Transverse colon (tissue), 4 donors: ENCODE results near the gene TRAM2. TPM values are rescaled to one million over a fixed set of nuclear protein-coding genes. Genes with fewer than 3 reads are reported as not detected.
A peak's percentile ranks its signal among the peaks of the same experiment; 100 is the strongest.

Experiments
- DNase-seq: peaks from one replicate; pipeline ENCODE4 v3.0.0-alpha.2; 2019
- H3K27ac ChIP-seq, 4 donors: fragments of 200-600 bp; sonication (generic); 2 replicates each; pipeline ENCODE4 v1.5.1; 2016 to 2018; ENCODE audit warnings: inconsistent platforms in 4 of 4
- H3K27me3 ChIP-seq: fragments of 200-600 bp; sonication (generic); 2 replicates; pipeline ENCODE4 v1.5.1; 2017; ENCODE audit warnings: inconsistent platforms
- H3K36me3 ChIP-seq, 4 donors: fragments of 200-600 bp; sonication (generic); 2 replicates each; pipeline ENCODE4 v1.5.1; 2017 to 2019; ENCODE audit warnings: inconsistent platforms in 4 of 4
- H3K4me1 ChIP-seq, 4 donors: fragments of 200-600 bp; sonication (generic); 2 replicates each; pipeline ENCODE4 v1.5.1; 2017 to 2020; ENCODE audit warnings: inconsistent platforms in 4 of 4
- H3K4me3 ChIP-seq, 4 donors: fragments of 200-600 bp; sonication (generic); 1 replicate in 1 of 4; 2 replicates in 3 of 4; pipeline versions ENCODE4 v1.5.1 to v1.6.1; 2017 to 2019; ENCODE audit warnings: inconsistent platforms in 4 of 4
- H3K9me3 ChIP-seq, 2 donors: fragments of 200-600 bp; sonication (generic); 2 replicates each; pipeline ENCODE4 v1.5.1; 2017 to 2019; ENCODE audit warnings: inconsistent platforms in 2 of 2
- EP300 ChIP-seq: sonication (generic); formaldehyde crosslinking; IDR thresholded peaks from one replicate; pipeline ENCODE4 v1.6.1; 2017; ENCODE audit warnings: antibody characterized with exemption, low read depth
- POLR2A ChIP-seq: fragments of 450-650 bp; IDR thresholded peaks from one replicate; pipeline ENCODE4 v1.6.1; 2016; ENCODE audit warnings: antibody characterized with exemption, mild to moderate bottlenecking, moderate library complexity
- POLR2AphosphoS5 ChIP-seq, 3 donors: sonication (generic); formaldehyde crosslinking; IDR thresholded peaks; one replicate each; pipeline ENCODE4 v1.6.1; 2016; ENCODE audit warnings: antibody characterized with exemption in 3 of 3
- WGBS, 2 donors: methylation state at CpG; one replicate each; pipeline ENCODE4 v1.1.5; 2018; ENCODE audit warnings: low coverage in 1 of 2; 5-methylcytosine and 5-hydroxymethylcytosine counted together
- in situ Hi-C, 4 donors: fragments of 200-750 bp; cut with MboI; loops; one replicate each; pipeline versions ENCODE4 v1.15.0 to v1.15.1; 2017; ENCODE audit warnings: low sequenced_read_pairs in 3 of 4, low pct_ligation_motif_present in 1 of 4, low pct_unique_long_range_greater_than_20kb in 1 of 4
- intact Hi-C: fragments of 100-400 bp; cut with DNase I; formaldehyde crosslinking; loops from one replicate; pipeline ENCODE4 v1.15.1; 2023; ENCODE audit warnings: low total_unique reads
- total RNA-seq, 4 donors: library from RNA; depleted of rRNA; stranded (reverse); fragments of >200 nt; gene quantifications; one replicate each; pipeline ENCODE4 v1.1.0, GENCODE V29; 2016
- TF ChIP-seq, protein P1 (sequence below), 5 experiments: fragments of 200-600 bp in 3 of 5; fragments of 450-650 bp in 2 of 5; sonication (generic) in 3 of 5; IDR thresholded peaks; 1 replicate in 2 of 5; 2 replicates in 3 of 5; pipeline ENCODE4 v1.5.1; 2016 to 2017; ENCODE audit warnings: antibody characterized with exemption in 5 of 5, inconsistent platforms in 3 of 5, mild to moderate bottlenecking in 2 of 5, moderate library complexity in 1 of 5

TRAM2 gene
- total RNA-seq, 4 donors from 2014 or later: 8.4 to 15.4 (median 11.7) TPM

- peaks cover 12 to 37% (median 28%) of the 10 kb centered on the region in 4 donors for H3K4me1 ChIP-seq
- no peaks in the 10 kb centered on the region for H3K27me3 ChIP-seq
- H3K4me3 ChIP-seq: no peak overlapping the region
- DNase-seq: no peak
- WGBS, 2 donors: 54% methylated on average over 5 of the region's 5 CpGs; no CpG with 5 or more reads in 1 of the 2 donors
- H3K27ac ChIP-seq: peak overlapping the region; percentile 63 to 82 (median 72)
- peaks cover 0 to 10% (median 2%) of the 10 kb centered on the region in 4 donors for H3K36me3 ChIP-seq
- intact Hi-C loops (loop anchor here (10.0 kb wide), 2 partner anchors 79 to 161 kb away; partner anchors contain the start of gene EFHC1), in situ Hi-C loops (no loop called here)
- H3K9me3 ChIP-seq: no peaks in the 10 kb centered on the region
- TF ChIP-seq POLR2AphosphoS5 (IDR thresholded peaks at IDR 0.05): no peak
Observed at GRCh38 chr6:52503323-52503747, 73.5 kb downstream of the TRAM2 start.

DNA sequence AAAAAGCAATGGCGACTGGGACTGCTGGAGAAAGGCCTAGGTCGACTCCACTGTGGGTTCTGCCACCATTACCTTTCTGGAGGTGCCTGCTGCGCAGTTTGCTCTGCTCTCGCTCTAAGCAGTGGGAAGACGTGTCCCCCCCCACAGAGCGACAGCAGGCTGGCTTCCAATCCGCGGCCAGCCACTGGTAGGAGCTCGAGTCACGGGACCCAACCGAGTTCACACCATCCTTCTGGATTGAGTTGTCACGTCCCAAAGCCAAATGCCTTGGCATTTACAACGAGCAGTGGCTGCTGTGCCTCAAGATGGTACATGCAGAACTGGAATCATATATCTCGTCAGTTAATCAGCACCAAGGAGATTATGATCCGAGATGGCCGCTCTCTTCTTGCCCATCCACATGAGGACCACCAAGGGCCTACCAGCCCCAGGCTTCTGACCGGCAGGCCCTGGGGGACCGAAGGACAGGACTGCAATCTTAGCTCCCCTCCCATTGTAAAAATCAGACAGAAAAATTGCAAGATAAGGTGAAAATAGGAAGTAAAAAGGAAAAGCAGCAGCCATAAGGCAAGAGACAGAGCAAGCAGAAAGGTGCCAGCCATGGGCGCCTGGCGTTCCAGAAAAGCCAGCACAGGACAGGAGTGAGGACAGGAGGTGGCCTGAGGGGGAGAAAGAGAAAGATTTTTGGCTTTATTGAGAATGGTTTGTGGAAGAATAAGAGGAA, 74.4 kb downstream of the TRAM2 start:
- H3K4me1 ChIP-seq: peaks cover 12 to 37% (median 28%) of the 10 kb centered on the region in 4 donors
- intact Hi-C loops (loop anchor here (10.0 kb wide), 2 partner anchors 78 to 162 kb away; partner anchors contain the start of gene EFHC1), in situ Hi-C loops (no loop called here)
- 85 to 100% methylated on average over 4 to 20 of the region's 20 CpGs for WGBS, 2 donors
- H3K36me3 ChIP-seq: peaks cover 0 to 10% (median 0%) of the 10 kb centered on the region in 4 donors
- no peaks in the 10 kb centered on the region for H3K27me3 ChIP-seq
- no peaks in the 10 kb centered on the region for H3K9me3 ChIP-seq
- TF ChIP-seq POLR2AphosphoS5 (IDR thresholded peaks at IDR 0.05) (no peak), EP300 (no peak), POLR2A (no peak)
- TF ChIP-seq, protein P1, sequence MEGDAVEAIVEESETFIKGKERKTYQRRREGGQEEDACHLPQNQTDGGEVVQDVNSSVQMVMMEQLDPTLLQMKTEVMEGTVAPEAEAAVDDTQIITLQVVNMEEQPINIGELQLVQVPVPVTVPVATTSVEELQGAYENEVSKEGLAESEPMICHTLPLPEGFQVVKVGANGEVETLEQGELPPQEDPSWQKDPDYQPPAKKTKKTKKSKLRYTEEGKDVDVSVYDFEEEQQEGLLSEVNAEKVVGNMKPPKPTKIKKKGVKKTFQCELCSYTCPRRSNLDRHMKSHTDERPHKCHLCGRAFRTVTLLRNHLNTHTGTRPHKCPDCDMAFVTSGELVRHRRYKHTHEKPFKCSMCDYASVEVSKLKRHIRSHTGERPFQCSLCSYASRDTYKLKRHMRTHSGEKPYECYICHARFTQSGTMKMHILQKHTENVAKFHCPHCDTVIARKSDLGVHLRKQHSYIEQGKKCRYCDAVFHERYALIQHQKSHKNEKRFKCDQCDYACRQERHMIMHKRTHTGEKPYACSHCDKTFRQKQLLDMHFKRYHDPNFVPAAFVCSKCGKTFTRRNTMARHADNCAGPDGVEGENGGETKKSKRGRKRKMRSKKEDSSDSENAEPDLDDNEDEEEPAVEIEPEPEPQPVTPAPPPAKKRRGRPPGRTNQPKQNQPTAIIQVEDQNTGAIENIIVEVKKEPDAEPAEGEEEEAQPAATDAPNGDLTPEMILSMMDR (IDR thresholded peaks at IDR 0.05): no peak
- H3K27ac ChIP-seq: no peak overlapping the region
- no peak overlapping the region for H3K4me3 ChIP-seq
- no peak for DNase-seq

DNA sequence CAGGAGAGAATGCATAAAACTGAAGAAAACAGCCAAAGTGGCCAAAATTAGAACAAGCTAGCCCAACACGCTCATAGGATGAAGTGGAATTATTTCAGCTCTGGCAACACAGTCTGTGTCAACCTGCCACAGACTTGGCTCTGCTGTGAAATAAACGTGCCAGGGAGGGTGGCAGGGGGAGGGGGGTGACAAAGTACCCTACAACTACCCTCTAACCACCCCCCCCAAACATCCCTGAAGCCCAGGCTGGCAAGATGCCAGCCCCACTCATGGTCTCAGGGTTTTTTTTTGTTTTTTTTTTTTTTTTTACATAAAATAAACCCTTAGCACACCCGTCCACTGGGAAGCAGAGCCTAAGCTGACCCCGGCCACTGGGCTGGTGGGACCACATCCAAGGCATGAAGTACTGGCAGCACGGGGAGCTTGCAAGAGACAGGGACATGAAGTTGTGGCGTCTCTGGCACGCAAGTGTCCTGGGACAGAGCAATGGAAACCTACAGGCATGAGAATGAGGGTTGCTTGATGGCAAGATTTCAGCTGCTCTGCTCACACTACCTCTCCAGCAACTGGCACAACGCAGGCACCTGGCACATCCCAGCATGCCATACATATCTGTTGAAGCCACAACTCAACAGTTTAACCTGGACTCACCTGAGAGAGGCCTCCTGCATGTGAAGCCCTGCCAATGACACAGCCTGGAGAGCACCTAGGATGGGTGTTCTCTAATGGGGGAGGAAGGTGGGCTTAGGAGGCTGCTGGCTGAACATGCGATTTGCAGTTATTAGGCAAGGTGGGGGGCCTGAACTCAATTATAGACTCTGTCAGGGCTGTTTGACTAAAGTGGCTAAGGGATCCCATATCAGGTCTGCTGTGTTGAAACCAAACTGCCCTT, 76.4 kb downstream of the TRAM2 start:
- WGBS, 2 donors: 82 to 100% methylated on average over 1 to 9 of the region's 9 CpGs
- peak overlapping the region in 1 of 4 donors; percentile 76 for H3K27ac ChIP-seq
- H3K27me3 ChIP-seq: no peaks in the 10 kb centered on the region
- TF ChIP-seq EP300 (no peak), POLR2A (no peak), POLR2AphosphoS5 (IDR thresholded peaks at IDR 0.05) (no peak)
- TF ChIP-seq, protein P1 (IDR thresholded peaks at IDR 0.05): no peak
- H3K4me1 ChIP-seq: peaks cover 12 to 29% (median 26%) of the 10 kb centered on the region in 4 donors
- H3K36me3 ChIP-seq: peaks cover 0 to 6% (median 0%) of the 10 kb centered on the region in 4 donors
- DNase-seq: no peak
- H3K4me3 ChIP-seq: no peak overlapping the region
- in situ Hi-C loops: no loop called here
- no peaks in the 10 kb centered on the region for H3K9me3 ChIP-seq
- intact Hi-C loops: loop anchor here (10.0 kb wide), 2 partner anchors 76 to 164 kb away; partner anchors contain the start of gene EFHC1

DNA sequence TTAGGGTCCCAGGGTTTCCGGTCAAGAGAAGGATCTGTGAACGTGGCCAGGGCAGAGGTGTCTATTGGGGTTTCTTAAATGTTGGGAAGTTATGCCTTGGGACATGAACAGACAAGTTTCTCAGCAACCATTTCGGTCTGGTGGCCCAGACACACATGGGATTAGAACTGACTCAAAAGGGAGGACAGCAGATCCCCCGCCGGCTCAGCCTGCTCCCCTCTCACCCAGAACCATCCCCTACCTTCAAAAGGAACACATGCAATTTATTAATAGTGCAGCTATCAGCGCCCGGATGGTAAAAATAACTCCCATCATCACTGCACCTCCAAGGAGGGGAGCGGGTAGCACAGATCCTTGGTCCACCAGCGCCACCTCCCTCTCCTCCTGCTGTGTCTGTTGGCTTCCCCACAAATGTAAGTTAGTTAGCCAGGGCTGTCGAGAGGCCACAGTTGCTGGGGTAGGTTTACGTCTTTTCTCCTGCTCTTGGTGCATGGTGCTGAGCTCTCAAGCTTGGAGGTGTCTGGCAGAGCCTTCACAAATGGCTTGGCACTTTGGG, 77.1 kb downstream of the TRAM2 start:
- DNase-seq: no peak
- intact Hi-C loops (loop anchor here (10.0 kb wide), 2 partner anchors 75 to 165 kb away; partner anchors contain the start of gene EFHC1), in situ Hi-C loops (loop anchor here in 1 of 4 donors (10.0 kb wide), 1 partner anchor 75 kb away; the partner anchor contains the start of gene EFHC1)
- TF ChIP-seq, protein P1 (IDR thresholded peaks at IDR 0.05): no peak
- no peak for TF ChIP-seq EP300
- no peak for TF ChIP-seq POLR2A
- TF ChIP-seq POLR2AphosphoS5 (IDR thresholded peaks at IDR 0.05): no peak
- WGBS, 2 donors: 89 to 100% methylated on average over 8 to 11 of the region's 11 CpGs
- H3K4me1 ChIP-seq: peaks cover 12 to 22% (median 20%) of the 10 kb centered on the region in 4 donors
- H3K9me3 ChIP-seq: no peaks in the 10 kb centered on the region
- no peak overlapping the region for H3K4me3 ChIP-seq
- H3K27ac ChIP-seq: peak overlapping the region in 3 of 4 donors; percentile 37 to 76 (median 54)
- H3K27me3 ChIP-seq: no peaks in the 10 kb centered on the region
- H3K36me3 ChIP-seq: peaks cover 0 to 8% (median 0%) of the 10 kb centered on the region in 4 donors
